Measurements from ENCODE around the gene RGS3.
A peak's percentile ranks its signal among the peaks of the same experiment; 100 is the strongest.

Gene RGS3

GRCh38 chr9:113600871-113601614 lies 137.5 kb downstream of the RGS3 start:
- TF ChIP-seq, protein P1, sequence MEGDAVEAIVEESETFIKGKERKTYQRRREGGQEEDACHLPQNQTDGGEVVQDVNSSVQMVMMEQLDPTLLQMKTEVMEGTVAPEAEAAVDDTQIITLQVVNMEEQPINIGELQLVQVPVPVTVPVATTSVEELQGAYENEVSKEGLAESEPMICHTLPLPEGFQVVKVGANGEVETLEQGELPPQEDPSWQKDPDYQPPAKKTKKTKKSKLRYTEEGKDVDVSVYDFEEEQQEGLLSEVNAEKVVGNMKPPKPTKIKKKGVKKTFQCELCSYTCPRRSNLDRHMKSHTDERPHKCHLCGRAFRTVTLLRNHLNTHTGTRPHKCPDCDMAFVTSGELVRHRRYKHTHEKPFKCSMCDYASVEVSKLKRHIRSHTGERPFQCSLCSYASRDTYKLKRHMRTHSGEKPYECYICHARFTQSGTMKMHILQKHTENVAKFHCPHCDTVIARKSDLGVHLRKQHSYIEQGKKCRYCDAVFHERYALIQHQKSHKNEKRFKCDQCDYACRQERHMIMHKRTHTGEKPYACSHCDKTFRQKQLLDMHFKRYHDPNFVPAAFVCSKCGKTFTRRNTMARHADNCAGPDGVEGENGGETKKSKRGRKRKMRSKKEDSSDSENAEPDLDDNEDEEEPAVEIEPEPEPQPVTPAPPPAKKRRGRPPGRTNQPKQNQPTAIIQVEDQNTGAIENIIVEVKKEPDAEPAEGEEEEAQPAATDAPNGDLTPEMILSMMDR (conservative IDR thresholded peaks at IDR 0.05; ENCODE audit: low read length), result no peak
- no peak overlapping the region for H3K4me3 ChIP-seq (ENCODE audit: low read length)
- no peak for DNase-seq (ENCODE audit: low read depth)

- no peak overlapping the region for H3K4me3 ChIP-seq (ENCODE audit: low read length)
- DNase-seq (ENCODE audit: low read depth), result no peak
- TF ChIP-seq, protein P1 (conservative IDR thresholded peaks at IDR 0.05; ENCODE audit: low read length), result no peak
Observed at GRCh38 chr9:113601656-113602055, 138.1 kb downstream of the RGS3 start.

DNA sequence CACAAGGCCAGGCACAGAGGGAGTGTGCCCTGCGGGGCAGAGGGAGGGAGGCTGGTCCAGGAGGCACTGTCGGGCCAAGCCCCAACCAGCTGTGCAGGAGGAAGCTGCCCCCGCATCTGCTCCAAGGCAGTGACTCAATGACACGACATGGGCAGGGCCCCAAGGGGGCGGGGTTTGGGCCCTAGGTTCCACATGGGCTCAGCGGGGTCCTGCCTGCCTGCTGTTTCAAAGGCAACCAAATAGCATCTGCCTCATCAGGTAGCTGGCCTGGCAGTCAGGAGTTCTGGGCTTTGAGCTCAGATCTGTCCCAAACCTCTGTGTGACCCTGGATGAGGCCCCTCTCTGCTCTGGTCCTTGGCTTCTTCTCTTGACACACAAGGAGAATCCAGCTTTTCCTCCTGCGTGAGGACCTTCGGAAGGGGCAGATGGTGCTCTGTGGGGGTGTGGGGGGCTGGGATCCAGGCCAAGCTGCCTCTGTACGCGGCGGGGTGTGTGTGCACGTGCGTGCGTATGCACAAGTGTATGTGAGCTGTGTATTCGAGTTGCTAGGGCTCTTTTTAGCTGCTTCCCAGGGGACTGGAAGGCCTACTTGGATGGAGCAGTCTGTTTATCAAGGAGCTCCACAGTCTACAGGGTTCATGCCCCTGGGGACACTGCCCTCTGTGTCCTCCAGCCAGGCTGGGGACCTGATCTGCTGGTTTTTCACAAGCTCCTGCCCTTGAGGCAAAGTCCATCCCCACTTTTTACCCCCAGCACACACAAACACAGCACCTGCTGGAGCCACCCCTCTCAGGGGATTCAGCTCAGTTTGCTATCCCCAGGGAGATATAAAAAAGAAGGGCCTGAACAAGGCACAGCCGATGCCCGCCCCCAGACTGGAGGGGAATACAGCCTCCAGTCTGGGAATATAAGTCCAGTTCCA lies 138.9 kb downstream of the RGS3 start:
- H3K4me3 ChIP-seq (ENCODE audit: low read length), result no peak overlapping the region
- DNase-seq (ENCODE audit: low read depth), result peak; percentile 80
- TF ChIP-seq, protein P1 (conservative IDR thresholded peaks at IDR 0.05; ENCODE audit: low read length), result no peak

DNA sequence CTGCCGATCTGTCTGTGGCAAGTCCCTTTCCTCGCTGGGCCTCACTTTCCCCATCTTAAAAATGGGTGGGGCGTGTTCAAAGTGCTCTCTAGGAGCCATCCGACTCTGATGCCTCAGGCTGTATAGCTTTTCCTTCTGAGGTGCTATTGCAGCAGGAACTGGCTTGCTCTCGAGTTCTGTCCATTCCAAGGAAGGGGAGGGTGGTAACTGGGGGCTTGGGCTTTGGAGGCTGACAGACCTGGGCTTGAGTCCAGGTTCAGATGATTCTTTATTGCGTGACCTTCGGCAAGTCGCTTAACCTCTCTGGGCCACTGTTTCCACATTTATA lies 139.5 kb downstream of the RGS3 start:
- no peak for DNase-seq (ENCODE audit: low read depth)
- H3K4me3 ChIP-seq (ENCODE audit: low read length), result no peak overlapping the region
- TF ChIP-seq, protein P1 (conservative IDR thresholded peaks at IDR 0.05; ENCODE audit: low read length), result no peak

- TF ChIP-seq, protein P1 (conservative IDR thresholded peaks at IDR 0.05; ENCODE audit: low read length), result no peak
- H3K4me3 ChIP-seq (ENCODE audit: low read length), result no peak overlapping the region
- DNase-seq (ENCODE audit: low read depth), result no peak
Observed at GRCh38 chr9:113603773-113604172, 140.2 kb downstream of the RGS3 start.

GRCh38 chr9:113604393-113604792 lies 140.9 kb downstream of the RGS3 start:
- DNase-seq (ENCODE audit: low read depth), result no peak
- H3K4me3 ChIP-seq (ENCODE audit: low read length), result no peak overlapping the region
- TF ChIP-seq, protein P1 (conservative IDR thresholded peaks at IDR 0.05; ENCODE audit: low read length), result no peak
